COLO829 (cell line): ENCODE data around the gene LACTB.
A peak's percentile ranks its signal among the peaks of the same experiment; 100 is the strongest.
"Not testable (repeated sequence)": the region's sequence is repeated elsewhere in the genome, so short reads cannot be mapped to it uniquely, and the experiment has no call there.

Source experiments
- DNase-seq: peaks from one replicate; pipeline ENCODE4 v3.0.0; 2012; ENCODE audit warnings: low spot score

Gene LACTB

GRCh38 chr15:63090472-63090871 lies 31.2 kb upstream of the LACTB start:
- DNase-seq = no peak

DNA sequence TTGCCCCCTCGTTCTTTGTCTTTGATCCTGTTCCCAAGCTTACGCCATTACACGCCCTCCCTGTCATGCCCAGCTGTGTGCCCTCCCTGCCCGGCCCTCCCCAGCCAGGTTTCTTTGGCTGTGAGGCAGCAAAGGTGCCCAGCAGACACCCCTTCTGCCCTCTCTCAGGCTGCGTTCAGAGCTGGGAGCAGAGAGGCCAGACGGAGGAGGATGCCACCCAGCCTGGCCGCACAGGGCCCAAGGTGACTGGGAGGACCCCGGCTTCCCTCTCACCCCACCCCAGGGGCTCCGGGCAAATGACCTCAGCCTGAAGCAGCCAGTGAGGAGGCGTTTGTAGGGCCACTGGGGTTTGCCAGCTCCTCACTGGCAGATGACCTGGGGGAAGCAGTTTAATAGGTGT lies 30.8 kb upstream of the LACTB start:
- no peak for DNase-seq

GRCh38 chr15:63091679-63092446 lies 29.8 kb upstream of the LACTB start:
- DNase-seq = no peak

- DNase-seq = peak; percentile 40
Observed at GRCh38 chr15:63093486-63094205, 28.0 kb upstream of the LACTB start.

DNA sequence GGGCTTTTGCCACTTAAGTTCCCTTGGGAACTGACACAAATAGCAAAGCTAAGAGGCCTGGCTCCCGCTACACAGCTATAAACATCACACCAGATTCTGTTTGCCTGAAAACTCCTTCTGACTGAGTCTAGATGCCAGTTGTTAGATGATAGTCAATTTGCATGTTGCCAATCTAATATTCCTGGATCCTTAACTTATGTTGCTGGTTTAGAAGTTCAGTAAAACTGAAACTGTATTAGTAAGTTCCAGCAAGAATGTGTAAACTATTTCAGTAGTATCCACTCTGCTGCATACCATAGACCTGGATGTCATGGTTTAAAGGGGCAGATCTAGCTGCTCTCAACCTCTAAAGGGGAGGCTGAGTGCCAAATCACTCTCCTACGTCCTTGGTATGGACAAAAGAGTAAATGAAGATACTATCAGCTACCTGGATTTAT lies 27.1 kb upstream of the LACTB start:
- no peak for DNase-seq

DNA sequence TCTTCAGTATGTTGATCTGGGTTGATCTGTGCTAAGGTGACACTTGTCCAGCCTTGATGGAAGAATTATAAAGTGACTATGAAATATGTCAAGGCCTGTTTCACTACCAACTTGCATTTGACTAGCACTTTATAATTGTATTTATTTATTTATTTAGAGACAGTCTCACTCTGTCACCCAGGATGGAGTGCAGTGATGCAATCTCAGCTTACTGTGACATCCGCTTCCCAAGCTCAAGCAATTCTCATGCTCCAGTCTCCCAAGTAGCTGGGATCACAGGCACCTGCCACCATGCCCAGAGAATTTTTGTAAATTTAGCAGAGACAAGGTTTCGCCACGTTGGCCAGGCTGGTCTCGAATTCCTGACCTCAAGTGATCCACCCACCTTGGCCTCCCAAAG lies 25.5 kb upstream of the LACTB start:
- DNase-seq = no peak

DNA sequence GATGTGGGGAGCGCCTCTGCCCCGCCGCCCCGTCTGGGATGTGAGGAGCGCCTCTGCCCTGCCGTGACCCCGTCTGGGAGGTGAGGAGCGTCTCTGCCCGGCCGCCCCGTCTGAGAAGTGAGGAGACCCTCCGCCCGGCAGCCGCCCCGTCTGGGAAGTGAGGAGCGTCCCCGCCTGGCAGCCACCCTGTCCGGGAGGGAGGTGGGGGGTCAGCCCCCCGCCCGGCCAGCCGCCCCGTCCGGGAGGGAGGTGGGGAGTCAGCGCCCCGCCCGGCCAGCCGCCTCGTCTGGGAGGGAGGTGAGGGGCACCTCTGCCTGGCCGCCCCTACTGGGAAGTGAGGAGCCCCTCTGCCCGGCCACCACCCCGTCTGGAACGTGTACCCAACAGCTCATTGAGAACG lies 22.8 kb upstream of the LACTB start:
- not testable (repeated sequence) for DNase-seq

- not testable (repeated sequence) for DNase-seq
Observed at GRCh38 chr15:63099581-63099980, 22.1 kb upstream of the LACTB start.

GRCh38 chr15:63103416-63103815 lies 18.2 kb upstream of the LACTB start:
- DNase-seq = no peak

- DNase-seq = no peak
Observed at GRCh38 chr15:63104727-63105126, 16.9 kb upstream of the LACTB start.

GRCh38 chr15:63105354-63105753 lies 16.3 kb upstream of the LACTB start:
- not testable (repeated sequence) for DNase-seq

DNA sequence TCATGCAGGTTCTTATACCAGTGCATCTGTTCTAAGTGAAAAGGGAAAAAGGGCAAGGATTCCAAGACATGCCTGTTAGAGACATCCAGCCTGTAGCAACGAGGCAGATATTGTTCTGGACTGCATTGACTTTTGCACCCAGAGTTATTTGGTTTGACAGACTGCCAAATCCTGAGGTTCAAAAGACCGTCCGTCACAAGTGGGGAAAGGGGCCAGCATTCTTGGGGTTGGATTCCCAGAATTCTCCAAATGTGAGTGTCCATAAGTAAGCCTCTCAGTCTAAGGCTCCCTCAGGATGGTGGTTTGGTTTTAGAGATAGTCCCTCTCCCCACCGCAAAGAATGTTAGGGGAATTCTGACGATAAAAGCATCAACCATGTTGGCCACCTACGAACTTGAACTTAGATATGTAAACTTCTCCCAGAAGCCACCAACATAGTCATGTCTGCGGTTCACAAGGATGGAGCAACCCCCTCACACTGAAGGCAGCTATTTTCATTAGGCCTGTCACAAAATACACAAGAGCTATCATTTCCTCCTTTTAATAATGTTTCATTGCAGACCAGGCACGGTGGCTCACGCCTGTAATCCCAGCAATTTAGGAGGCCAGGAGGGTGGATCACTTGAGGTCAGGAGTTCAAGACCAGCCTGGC lies 13.6 kb upstream of the LACTB start:
- no peak for DNase-seq

- DNase-seq = no peak
Observed at GRCh38 chr15:63109498-63109897, 12.2 kb upstream of the LACTB start.

DNA sequence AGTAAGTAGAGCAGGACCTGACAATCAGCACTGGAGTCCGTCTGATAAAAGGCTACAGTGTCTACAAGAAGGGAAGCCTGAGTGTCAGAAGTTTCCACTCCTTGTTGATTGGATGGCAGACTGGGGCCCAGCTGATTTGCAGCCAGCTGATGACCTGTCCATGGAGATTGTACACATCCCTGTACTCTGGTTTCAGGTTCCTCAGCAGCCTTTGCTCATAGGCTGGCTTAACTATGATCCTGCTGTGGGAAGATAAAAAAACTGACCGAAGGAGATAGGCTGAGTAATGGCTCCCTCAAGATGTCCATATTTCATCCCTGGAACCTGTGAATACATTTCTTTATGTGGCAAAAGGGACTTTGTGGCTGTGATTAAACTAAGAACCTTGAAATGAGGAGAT lies 11.7 kb upstream of the LACTB start:
- no peak for DNase-seq

DNA sequence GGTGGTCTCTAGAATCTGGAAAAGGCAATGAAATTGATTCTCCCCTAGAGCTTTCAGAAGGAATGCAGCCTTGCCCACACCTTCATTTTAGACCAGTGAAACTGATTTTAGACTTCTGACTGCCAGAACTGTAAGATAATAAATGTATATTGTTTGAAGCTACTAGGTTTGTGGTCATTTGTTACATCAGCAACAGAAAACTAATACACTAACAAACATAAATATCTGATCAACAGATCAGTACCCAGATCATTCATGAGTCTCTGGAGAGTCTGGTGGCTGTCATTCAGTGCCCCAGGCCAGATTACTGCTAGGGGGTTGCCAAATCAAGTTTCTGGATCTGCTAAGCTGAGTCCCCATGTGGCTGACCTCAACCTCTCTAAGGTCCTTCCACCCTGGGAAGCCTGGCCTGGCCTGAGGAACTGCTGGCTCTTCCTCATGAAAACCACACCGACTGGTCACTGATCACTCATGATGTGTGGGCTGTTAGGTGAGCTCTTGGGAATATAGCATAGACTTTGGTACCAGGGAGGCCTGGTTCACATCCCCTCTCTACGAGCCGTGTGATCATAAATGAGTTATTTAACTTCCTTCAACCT lies 11.1 kb upstream of the LACTB start:
- no peak for DNase-seq

DNA sequence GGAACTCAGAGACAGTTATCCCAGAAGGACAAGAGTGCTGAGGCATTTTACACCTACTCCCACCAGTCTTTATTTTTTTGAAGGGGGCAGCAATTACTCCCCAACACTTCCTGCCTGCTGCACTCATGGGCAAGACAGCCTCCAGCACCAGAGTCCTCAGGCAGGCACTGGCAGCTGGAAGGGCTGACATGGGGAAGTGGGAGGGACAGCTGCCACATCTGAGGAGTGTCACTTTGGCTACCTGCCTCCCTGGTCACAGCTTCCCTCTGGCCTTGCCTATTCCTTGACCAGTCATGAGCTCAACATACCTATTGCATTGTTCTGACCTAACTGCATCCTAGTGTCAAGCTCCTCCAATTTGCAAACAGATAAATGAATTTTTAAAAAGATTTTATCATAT lies 10.2 kb upstream of the LACTB start:
- DNase-seq = no peak

- DNase-seq = no peak
Observed at GRCh38 chr15:63112871-63113270, 8.8 kb upstream of the LACTB start.

GRCh38 chr15:63114465-63114864 lies 7.2 kb upstream of the LACTB start:
- no peak for DNase-seq

- DNase-seq = no peak
Observed at GRCh38 chr15:63118854-63119253, 2.8 kb upstream of the LACTB start.

GRCh38 chr15:63122002-63122875 lies 578 bp downstream of the LACTB start:
- DNase-seq = peak; percentile 60

GRCh38 chr15:63124506-63124905 lies 2.8 kb downstream of the LACTB start:
- no peak for DNase-seq

DNA sequence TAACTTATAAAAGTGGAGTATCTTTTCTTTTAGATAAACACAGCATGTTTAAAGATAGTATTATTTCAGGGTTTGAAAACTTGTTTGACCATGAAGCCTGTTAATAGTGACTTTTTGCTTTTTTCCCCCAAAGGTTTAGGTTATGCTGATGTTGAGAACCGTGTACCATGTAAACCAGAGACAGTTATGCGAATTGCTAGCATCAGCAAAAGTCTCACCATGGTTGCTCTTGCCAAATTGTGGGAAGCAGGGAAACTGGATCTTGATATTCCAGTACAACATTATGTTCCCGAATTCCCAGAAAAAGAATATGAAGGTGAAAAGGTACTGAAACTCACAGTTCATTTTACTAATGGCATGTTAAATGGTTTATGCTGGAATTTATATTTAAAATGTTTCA lies 5.1 kb downstream of the LACTB start:
- DNase-seq = no peak
